MM.1S (cell line): Measurements from ENCODE around the gene MUC5B.
"Not testable (repeated sequence)": the region's sequence is repeated elsewhere in the genome, so short reads cannot be mapped to it uniquely, and the experiment has no call there.

Experiments used
- DNase-seq: peaks from one replicate; pipeline ENCODE4 v3.0.0-alpha.2; 2015
- H2AFZ ChIP-seq: fragments of 300-600 bp; sonication (generic); 2 replicates; pipeline ENCODE4 v1.6.0; 2016; ENCODE audit warnings: antibody characterized with exemption, low read length
- H3F3A ChIP-seq: fragments of 300-600 bp; sonication (generic); 2 replicates; pipeline ENCODE4 v1.6.1; 2016; ENCODE audit warnings: mild to moderate bottlenecking, antibody characterized with exemption, low read length, moderate library complexity, mixed read lengths; ENCODE audit not compliant: insufficient read depth
- H3K27ac ChIP-seq: fragments of 300-600 bp; sonication (generic); 2 replicates; pipeline ENCODE4 v1.5.1; 2016; ENCODE audit warnings: mild to moderate bottlenecking, low read length
- H3K27me3 ChIP-seq: fragments of 300-600 bp; sonication (generic); replicated peaks from 2 replicates; pipeline ENCODE4 v1.6.0; 2016; ENCODE audit warnings: low read length; ENCODE audit not compliant: insufficient read depth
- H3K36me3 ChIP-seq: fragments of 300-600 bp; sonication (generic); replicated peaks from 2 replicates; pipeline ENCODE4 v1.6.1; 2016; ENCODE audit warnings: mild to moderate bottlenecking, low read length, mixed read lengths; ENCODE audit not compliant: insufficient read depth
- H3K4me1 ChIP-seq: fragments of 300-600 bp; sonication (generic); 2 replicates; pipeline ENCODE4 v1.6.1; 2016; ENCODE audit warnings: low read length, mixed read lengths
- H3K4me2 ChIP-seq: fragments of 300-600 bp; sonication (generic); 2 replicates; pipeline ENCODE4 v1.6.0; 2016; ENCODE audit warnings: low read depth, low read length
- H3K4me3 ChIP-seq: fragments of 300-600 bp; sonication (generic); 2 replicates; pipeline ENCODE4 v1.5.1; 2016; ENCODE audit warnings: low read length, mixed read lengths
- H3K79me2 ChIP-seq: fragments of 300-600 bp; sonication (generic); 2 replicates; pipeline ENCODE4 v1.6.1; 2016; ENCODE audit warnings: mixed run types, low read length, mixed read lengths
- H3K9ac ChIP-seq: fragments of 300-600 bp; sonication (generic); 2 replicates; pipeline ENCODE4 v1.6.1; 2016; ENCODE audit warnings: low read length, mixed read lengths
- H3K9me2 ChIP-seq: fragments of 300-600 bp; sonication (generic); replicated peaks from 2 replicates; pipeline ENCODE4 v1.6.1; 2016; ENCODE audit warnings: mild to moderate bottlenecking, low read length, mixed read lengths; ENCODE audit not compliant: insufficient read depth
- H3K9me3 ChIP-seq: fragments of 300-600 bp; sonication (generic); replicated peaks from 2 replicates; pipeline ENCODE4 v1.6.1; 2016; ENCODE audit warnings: mild to moderate bottlenecking, low read length, mixed read lengths; ENCODE audit not compliant: insufficient read depth
- H4K20me1 ChIP-seq: fragments of 300-600 bp; sonication (generic); 2 replicates; pipeline ENCODE4 v1.6.1; 2016; ENCODE audit warnings: mild to moderate bottlenecking, low read length, moderate library complexity, mixed read lengths; ENCODE audit not compliant: insufficient read depth
- EZH2 ChIP-seq: fragments of 300-600 bp; sonication (generic); optimal IDR thresholded peaks from 2 replicates; pipeline ENCODE3; 2017; ENCODE audit warnings: low read depth, mild to moderate bottlenecking, antibody characterized with exemption, low read length, mixed read lengths
- EZH2phosphoT487 ChIP-seq: fragments of 300-600 bp; sonication (generic); IDR thresholded peaks from 2 replicates; pipeline ENCODE4 v1.6.1; 2018; ENCODE audit warnings: antibody characterized with exemption, low read length
- TF ChIP-seq, protein P1 (sequence below): fragments of 300-600 bp; sonication (generic); IDR thresholded peaks from 2 replicates; pipeline ENCODE4 v1.5.1; 2016; ENCODE audit warnings: antibody characterized with exemption, low read length, mixed read lengths

Gene MUC5B

DNA sequence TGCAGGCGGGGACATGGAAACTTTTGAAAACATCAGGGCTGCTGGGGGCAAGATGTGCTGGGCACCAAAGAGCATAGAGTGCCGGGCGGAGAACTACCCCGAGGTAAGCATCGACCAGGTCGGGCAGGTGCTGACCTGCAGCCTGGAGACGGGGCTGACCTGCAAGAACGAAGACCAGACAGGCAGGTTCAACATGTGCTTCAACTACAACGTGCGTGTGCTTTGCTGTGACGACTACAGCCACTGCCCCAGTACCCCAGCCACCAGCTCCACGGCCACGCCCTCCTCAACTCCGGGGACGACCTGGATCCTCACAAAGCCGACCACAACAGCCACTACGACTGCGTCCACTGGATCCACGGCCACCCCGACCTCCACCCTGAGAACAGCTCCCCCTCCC is 19.4 kb downstream of the MUC5B start:
- Histone ChIP-seq H3K4me2 (no peak overlapping the region), H3K79me2 (no peaks in the 10 kb centered on the region), H3K9me2 (no peaks in the 10 kb centered on the region), H3K4me1 (no peaks in the 10 kb centered on the region), H2AFZ (no peak overlapping the region), H3K9ac (no peak overlapping the region), H3K4me3 (no peak overlapping the region), H3K9me3 (no peaks in the 10 kb centered on the region), H3K36me3 (no peaks in the 10 kb centered on the region), H3K27me3 (peaks cover 34% of the 10 kb centered on the region), H4K20me1 (no peaks in the 10 kb centered on the region), H3K27ac (no peak overlapping the region), H3F3A (no peaks in the 10 kb centered on the region)
- no peak for DNase-seq
- TF ChIP-seq EZH2 (no peak), EZH2phosphoT487 (no peak)
- TF ChIP-seq, protein P1, sequence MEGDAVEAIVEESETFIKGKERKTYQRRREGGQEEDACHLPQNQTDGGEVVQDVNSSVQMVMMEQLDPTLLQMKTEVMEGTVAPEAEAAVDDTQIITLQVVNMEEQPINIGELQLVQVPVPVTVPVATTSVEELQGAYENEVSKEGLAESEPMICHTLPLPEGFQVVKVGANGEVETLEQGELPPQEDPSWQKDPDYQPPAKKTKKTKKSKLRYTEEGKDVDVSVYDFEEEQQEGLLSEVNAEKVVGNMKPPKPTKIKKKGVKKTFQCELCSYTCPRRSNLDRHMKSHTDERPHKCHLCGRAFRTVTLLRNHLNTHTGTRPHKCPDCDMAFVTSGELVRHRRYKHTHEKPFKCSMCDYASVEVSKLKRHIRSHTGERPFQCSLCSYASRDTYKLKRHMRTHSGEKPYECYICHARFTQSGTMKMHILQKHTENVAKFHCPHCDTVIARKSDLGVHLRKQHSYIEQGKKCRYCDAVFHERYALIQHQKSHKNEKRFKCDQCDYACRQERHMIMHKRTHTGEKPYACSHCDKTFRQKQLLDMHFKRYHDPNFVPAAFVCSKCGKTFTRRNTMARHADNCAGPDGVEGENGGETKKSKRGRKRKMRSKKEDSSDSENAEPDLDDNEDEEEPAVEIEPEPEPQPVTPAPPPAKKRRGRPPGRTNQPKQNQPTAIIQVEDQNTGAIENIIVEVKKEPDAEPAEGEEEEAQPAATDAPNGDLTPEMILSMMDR = no peak

DNA sequence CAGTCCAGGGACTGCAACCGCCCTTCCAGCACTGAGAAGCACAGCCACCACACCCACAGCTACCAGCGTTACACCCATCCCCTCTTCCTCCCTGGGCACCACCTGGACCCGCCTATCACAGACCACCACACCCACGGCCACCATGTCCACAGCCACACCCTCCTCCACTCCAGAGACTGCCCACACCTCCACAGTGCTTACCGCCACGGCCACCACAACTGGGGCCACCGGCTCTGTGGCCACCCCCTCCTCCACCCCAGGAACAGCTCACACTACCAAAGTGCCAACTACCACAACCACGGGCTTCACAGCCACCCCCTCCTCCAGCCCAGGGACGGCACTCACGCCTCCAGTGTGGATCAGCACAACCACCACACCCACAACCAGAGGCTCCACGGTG is 19.9 kb downstream of the MUC5B start:
- H3K9me3 ChIP-seq, H3K4me3 ChIP-seq, H3F3A ChIP-seq, H3K9me2 ChIP-seq, H3K27ac ChIP-seq, H3K4me1 ChIP-seq, H3K4me2 ChIP-seq, H2AFZ ChIP-seq, H3K36me3 ChIP-seq, H3K9ac ChIP-seq, DNase-seq, H3K79me2 ChIP-seq, H4K20me1 ChIP-seq: not testable (repeated sequence)
- peaks cover 31% of the 10 kb centered on the region for H3K27me3 ChIP-seq

DNA sequence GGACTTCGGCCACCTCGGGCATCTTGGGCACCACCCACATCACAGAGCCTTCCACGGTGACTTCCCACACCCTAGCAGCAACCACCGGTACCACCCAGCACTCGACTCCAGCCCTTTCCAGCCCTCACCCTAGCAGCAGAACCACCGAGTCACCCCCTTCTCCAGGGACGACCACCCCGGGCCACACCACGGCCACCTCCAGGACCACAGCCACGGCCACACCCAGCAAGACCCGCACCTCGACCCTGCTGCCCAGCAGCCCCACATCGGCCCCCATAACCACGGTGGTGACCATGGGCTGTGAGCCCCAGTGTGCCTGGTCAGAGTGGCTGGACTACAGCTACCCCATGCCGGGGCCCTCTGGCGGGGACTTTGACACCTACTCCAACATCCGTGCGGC is 20.7 kb downstream of the MUC5B start:
- not testable (repeated sequence) for H3K9me2 ChIP-seq, H3K9ac ChIP-seq, H3K9me3 ChIP-seq, H3F3A ChIP-seq, H3K79me2 ChIP-seq, H3K4me1 ChIP-seq, H3K36me3 ChIP-seq, DNase-seq, H3K4me2 ChIP-seq, H3K27ac ChIP-seq, H3K4me3 ChIP-seq, H2AFZ ChIP-seq, H4K20me1 ChIP-seq
- peaks cover 24% of the 10 kb centered on the region for H3K27me3 ChIP-seq

DNA sequence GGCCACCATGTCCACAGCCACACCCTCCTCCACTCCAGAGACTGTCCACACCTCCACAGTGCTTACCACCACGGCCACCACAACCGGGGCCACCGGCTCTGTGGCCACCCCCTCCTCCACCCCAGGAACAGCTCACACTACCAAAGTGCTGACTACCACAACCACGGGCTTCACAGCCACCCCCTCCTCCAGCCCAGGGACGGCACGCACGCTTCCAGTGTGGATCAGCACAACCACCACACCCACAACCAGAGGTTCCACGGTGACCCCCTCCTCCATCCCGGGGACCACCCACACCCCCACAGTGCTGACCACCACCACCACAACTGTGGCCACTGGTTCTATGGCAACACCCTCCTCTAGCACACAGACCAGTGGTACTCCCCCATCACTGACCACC is 21.7 kb downstream of the MUC5B start:
- DNase-seq, H3K9me3 ChIP-seq, H3K4me3 ChIP-seq, H3K36me3 ChIP-seq, H3K4me2 ChIP-seq, H3K4me1 ChIP-seq, H3K9me2 ChIP-seq, H4K20me1 ChIP-seq, H3K9ac ChIP-seq, H3F3A ChIP-seq, H3K79me2 ChIP-seq, H3K27ac ChIP-seq, H2AFZ ChIP-seq: not testable (repeated sequence)
- H3K27me3 ChIP-seq = peaks cover 14% of the 10 kb centered on the region

DNA sequence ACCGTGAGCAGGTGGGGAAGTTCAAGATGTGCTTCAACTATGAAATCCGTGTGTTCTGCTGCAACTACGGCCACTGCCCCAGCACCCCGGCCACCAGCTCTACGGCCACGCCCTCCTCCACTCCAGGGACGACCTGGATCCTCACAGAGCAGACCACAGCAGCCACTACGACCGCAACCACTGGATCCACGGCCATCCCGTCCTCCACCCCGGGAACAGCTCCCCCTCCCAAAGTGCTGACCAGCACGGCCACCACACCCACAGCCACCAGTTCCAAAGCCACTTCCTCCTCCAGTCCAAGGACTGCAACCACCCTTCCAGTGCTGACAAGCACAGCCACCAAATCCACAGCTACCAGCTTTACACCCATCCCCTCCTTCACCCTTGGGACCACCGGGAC is 22.9 kb downstream of the MUC5B start:
- H3F3A ChIP-seq = not testable (repeated sequence)

DNA sequence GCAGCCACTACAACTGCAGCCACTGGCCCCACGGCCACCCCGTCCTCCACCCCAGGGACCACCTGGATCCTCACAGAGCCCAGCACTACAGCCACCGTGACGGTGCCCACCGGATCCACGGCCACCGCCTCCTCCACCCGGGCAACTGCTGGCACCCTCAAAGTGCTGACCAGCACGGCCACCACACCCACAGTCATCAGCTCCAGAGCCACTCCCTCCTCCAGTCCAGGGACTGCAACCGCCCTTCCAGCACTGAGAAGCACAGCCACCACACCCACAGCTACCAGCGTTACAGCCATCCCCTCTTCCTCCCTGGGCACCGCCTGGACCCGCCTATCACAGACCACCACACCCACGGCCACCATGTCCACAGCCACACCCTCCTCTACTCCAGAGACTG is 23.4 kb downstream of the MUC5B start:
- not testable (repeated sequence) for H3K4me2 ChIP-seq, H3K4me1 ChIP-seq, H4K20me1 ChIP-seq, H3K4me3 ChIP-seq, H3K9ac ChIP-seq, H2AFZ ChIP-seq, H3K79me2 ChIP-seq, H3K27ac ChIP-seq, H3F3A ChIP-seq, H3K9me2 ChIP-seq, H3K36me3 ChIP-seq, H3K9me3 ChIP-seq, DNase-seq
- peaks cover 16% of the 10 kb centered on the region for H3K27me3 ChIP-seq

More for the DNA sequence above, 22.9 kb downstream of the MUC5B start:
- DNase-seq, H3K9me2 ChIP-seq, H2AFZ ChIP-seq, H3K27ac ChIP-seq, H3K36me3 ChIP-seq, H3K9me3 ChIP-seq, H3K4me1 ChIP-seq, H3K79me2 ChIP-seq, H4K20me1 ChIP-seq, H3K4me2 ChIP-seq, H3K9ac ChIP-seq, H3K4me3 ChIP-seq: not testable (repeated sequence)
- peaks cover 14% of the 10 kb centered on the region for H3K27me3 ChIP-seq

DNA sequence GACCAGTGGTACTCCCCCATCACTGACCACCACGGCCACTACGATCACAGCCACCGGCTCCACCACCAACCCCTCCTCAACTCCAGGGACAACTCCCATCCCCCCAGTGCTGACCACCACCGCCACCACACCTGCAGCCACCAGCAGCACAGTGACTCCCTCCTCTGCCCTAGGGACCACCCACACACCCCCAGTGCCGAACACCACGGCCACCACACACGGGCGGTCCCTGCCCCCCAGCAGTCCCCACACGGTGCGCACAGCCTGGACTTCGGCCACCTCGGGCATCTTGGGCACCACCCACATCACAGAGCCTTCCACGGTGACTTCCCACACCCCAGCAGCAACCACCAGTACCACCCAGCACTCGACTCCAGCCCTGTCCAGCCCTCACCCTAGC is 24.2 kb downstream of the MUC5B start:
- H4K20me1 ChIP-seq, H3K36me3 ChIP-seq, H3K9me2 ChIP-seq, H3K79me2 ChIP-seq, H3K27ac ChIP-seq, H3F3A ChIP-seq, H3K9me3 ChIP-seq, H3K4me3 ChIP-seq, H3K9ac ChIP-seq, H3K4me1 ChIP-seq, H2AFZ ChIP-seq, H3K4me2 ChIP-seq, DNase-seq: not testable (repeated sequence)
- peaks cover 15% of the 10 kb centered on the region for H3K27me3 ChIP-seq
